CD4-positive, alpha-beta T cell treated with Interleukin-2 at 100 ng/mL for 4 hours (primary cell): Measurements from ENCODE around the gene HOXA5.

Experiments used
- DNase-seq: peaks from one replicate; pipeline ENCODE4 v3.0.0-alpha.2; 2020; ENCODE audit warnings: low spot score

HOXA5 gene

GRCh38 chr7:27143023-27143949, at the start of gene HOXA5:
Gene HOXA5, minus strand, starts transcription at chr7:27143681. Its CDS starts 74 bp downstream, at chr7:27143607.
- no peak for DNase-seq

GRCh38 chr7:27192546-27193334, 49.3 kb upstream of the HOXA5 start:
- DNase-seq: no peak

GRCh38 chr7:27191833-27192545, 48.5 kb upstream of the HOXA5 start:
- no peak for DNase-seq

- DNase-seq: no peak
Observed at GRCh38 chr7:27191161-27191731, 47.8 kb upstream of the HOXA5 start.

GRCh38 chr7:27189997-27190748, 46.7 kb upstream of the HOXA5 start:
- no peak for DNase-seq

GRCh38 chr7:27189295-27189996, 46.0 kb upstream of the HOXA5 start:
- DNase-seq: no peak

DNA sequence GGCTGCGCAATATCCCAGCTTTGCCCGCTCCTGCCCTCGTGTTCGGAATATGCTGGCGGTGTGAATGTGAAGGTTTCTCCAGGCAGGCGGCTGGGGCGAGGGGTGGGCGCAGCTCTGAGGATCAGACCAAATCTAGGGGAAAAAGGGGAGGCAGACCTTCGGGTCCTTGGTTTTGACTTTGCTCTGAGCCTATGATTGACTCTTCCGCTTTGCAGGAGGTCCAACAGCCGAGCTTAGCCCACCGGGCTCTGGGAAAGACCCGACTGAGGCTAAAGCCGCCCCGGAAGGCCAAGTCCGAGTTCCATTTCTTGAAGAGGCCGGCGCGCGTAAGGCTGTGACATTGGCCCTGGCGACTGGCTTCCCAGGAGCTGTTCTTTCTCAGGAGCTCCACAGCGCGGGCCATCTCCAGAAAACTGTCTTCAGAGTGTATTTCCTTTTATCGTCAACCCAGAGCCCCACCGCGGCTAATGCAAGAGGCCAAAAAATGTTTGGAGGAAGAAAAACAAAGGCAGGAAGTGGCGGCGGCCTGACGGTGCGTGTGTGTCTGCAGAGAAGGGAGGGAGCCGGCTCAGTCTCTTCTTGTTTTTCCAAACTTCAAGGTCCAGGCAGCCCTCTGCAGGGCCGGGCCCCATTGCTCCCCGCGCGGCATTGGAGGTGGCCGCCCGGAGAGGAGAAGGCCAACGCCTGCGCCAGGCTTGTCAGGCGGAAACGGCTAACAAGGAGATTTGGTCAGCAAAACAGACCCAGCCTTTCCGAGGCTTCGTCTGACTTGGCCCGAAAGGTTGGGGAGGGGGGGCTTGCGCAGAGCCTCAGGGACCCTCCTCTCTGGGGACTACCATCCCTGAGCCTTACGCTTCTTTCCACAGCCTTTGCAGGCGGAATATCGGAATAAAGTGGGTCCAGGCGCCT, 45.2 kb upstream of the HOXA5 start:
- DNase-seq: peak; percentile 18

DNA sequence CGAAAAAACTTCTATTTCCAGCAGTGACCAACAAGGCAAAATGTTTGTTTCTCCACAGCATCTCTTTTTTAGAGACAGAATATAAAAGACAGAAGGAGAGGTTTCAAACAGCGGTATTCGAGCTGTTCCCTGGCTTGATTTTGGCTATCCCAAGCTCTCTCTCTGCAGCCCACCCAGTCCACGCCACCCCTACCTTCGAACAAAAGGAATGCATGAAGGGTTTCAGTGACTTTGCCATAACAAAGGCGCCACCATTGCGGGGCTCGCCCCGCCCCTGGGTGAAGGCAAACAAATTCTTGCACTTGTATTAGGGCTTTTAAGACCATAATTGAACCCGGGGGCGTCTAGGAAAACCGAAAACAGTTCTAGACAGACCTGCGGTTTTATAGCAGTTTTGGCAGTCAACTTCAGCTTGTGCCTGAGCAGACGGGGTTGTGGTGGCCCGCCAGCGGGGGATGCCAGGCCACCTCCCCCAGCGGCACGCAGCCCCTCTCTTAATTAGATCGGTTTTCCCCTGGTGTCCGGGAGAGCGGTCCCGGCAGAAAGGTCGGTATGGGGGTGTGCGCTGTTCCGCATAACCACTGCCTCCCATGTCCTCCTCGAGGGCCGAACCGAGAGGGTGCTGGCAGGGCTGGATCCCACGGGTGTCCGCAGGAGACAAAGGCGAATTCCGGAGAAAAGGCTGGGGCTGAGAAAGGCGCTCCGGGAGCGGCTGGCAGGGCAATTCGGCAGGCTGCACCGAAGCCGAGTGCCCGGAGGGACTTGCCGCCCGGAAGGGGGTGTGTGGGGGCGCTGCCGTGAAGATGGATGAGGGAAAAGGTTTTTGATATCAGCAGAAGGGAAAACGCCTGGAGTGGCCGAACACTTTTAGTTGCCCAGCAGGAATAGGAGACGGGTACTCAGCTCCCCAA, 44.2 kb upstream of the HOXA5 start:
- DNase-seq: no peak

GRCh38 chr7:27186668-27187474, 43.4 kb upstream of the HOXA5 start:
- DNase-seq: no peak

- DNase-seq: no peak
Observed at GRCh38 chr7:27185854-27186667, 42.6 kb upstream of the HOXA5 start.

- DNase-seq: no peak
Observed at GRCh38 chr7:27185013-27185853, 41.8 kb upstream of the HOXA5 start, which contains the start of gene HOXA11. Gene HOXA11, minus strand, starts transcription at chr7:27185232. Its CDS starts 88 bp downstream, at chr7:27185144.

- no peak for DNase-seq
Observed at GRCh38 chr7:27184337-27185012, 41.0 kb upstream of the HOXA5 start.

DNA sequence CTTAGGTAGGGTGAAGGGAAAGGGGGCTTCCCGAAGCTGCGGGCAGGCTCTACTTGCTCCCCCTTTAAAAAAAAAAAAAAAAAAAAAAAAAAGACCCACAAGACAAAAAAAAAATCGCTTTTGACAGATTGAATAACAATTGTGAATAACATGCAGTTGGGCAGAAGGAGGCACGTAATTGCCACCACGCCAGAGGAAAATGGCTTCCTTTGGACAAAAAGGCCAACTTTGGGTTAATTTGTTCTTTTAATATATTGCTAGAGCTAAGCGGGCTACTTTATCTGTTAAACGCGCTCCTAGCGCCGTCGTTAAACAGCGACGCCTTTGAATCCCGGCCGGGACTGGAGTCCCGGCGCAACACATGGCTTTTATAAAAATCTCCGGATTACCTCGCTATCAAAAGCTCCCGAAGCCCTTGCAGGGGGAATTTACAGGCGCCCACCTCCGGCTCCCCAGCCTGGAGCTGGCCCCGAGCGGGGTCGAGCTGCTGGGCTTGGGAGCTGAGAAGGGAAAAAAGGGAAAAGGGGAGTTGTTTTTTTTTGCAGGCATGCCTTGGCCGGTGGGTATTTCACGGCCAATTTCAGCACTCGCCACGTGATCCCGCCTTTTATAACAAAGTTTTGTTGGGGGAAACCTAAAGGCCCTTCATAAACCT, 40.3 kb upstream of the HOXA5 start:
- no peak for DNase-seq

DNA sequence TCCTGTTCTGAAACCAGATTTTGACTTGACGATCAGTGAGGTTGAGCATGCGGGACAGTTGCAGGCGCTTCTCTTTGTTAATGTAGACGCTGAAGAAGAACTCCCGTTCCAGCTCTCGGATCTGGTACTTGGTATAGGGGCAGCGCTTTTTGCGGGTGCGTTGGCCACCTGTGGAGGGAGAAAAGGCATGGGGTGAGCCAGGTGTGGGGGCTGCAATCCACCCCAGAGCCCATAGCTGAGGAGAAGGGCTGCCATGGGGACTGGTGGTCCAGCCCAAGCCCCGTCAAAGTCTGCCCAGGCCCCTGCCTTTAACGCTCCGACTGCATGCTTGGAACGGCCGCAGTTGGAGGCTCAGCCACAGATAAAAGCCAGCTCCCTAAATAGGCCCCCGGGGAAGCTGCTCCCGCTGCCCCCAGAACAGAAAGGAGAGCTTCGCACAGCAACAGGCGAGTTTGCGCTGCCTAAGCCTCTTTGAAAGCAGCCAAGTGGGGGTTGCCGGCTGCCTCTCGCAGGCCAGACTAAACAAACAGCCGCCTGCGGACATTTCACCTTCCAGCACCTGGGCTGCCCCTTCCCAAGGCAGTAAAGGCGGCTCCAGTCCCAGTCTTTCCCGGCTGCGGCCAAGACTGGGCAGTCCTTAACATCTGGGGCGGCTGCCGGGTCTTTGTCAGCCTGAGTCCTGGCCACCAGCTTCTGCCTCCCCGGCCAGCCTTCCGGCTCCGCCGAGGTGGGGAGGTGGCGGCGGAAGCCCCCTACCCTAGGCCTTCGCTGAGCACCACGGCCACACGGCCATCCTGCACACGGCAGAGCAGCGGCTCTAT, 39.6 kb upstream of the HOXA5 start:
- no peak for DNase-seq
